ENCODE results near the gene GATAD2A. TPM values are rescaled to one million over a fixed set of nuclear protein-coding genes. Genes with fewer than 3 reads are reported as not detected.

GATAD2A gene
- total and polyA plus RNA-seq, 2 of the 8 experiments (the other 6 are each of a cell fraction or from before 2014, with no cell fraction given), result 38.4 to 205 TPM

DNA sequence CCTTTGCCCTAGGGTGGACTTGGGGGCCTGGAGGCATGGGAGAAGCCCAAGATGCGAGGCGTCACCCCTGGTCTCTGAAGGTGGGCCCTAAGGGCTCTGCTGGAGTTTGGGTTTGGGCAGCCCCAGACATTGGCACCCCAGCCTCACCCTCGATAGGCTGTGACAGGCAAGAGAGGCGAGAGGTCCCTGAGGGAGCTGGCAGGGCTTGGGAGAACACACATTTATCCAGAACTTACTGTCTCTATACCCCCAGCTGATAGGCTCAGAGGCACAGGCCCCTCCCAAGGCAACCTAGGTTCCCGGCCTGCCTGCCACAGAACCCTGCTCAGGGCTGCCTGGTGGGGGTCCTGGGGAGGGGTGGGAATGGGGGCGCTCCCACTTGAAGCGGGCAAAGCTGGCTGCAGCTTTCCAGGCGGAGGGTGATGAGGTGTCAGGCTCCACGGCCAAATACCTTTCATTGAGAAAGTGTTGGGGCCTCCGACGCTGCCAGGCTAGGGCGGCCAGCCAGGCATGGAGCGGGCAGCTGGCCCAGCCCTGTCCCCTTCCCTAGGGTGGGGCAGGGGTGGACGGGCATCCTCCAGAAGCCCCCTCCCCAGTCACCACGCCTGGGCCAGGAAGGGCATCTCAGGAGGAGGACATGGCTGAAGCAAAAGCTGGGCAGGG, 142.3 kb downstream of the GATAD2A start:
- 86% methylated on average over 14 of the region's 15 CpGs; no CpG with 5 or more reads in 1 of the 2 experiments for WGBS, 2 experiments (ENCODE audit: extremely low coverage in 1 of 2, insufficient coverage in 1 of 2, insufficient read length in 1 of 2, insufficient replicate concordance in 2 of 2, low coverage in 1 of 2, low lambda C conversion rate in 2 of 2, missing lambda C conversion rate in 1 of 2)
- no peaks in the 10 kb centered on the region; a peak in 3 of 7 replicates for H3K4me1 ChIP-seq (replicated peaks in 1 of 4; ENCODE audit: control insufficient read depth in 3 of 4, insufficient read depth in 4 of 4, low read length in 3 of 4)
- H2BK5ac ChIP-seq (ENCODE audit: low read depth, low read length), result no peak overlapping the region
- no peak overlapping the region for H3K4ac ChIP-seq (replicated peaks; ENCODE audit: insufficient read length, low read depth, low read length)
- H3K4me3 ChIP-seq (ENCODE audit: extremely low read depth in 1 of 4, insufficient read depth in 2 of 4, low read depth in 3 of 4, low read length in 4 of 4), result no peak overlapping the region
- H2BK12ac ChIP-seq (ENCODE audit: low read depth, low read length), result no peak overlapping the region
- no peak overlapping the region for H4K5ac ChIP-seq (ENCODE audit: insufficient read length, low read depth, low read length)
- no peaks in the 10 kb centered on the region for H3K23me2 ChIP-seq (ENCODE audit: low read depth, low read length)
- H3K9ac ChIP-seq (replicated peaks in 1 of 4; ENCODE audit: extremely low read depth in 1 of 4, low read depth in 3 of 4, low read length in 3 of 4), result no peak overlapping the region
- H3K56ac ChIP-seq (replicated peaks; ENCODE audit: insufficient read length, low read depth, low read length), result no peak overlapping the region
- H3K9me3 ChIP-seq (ENCODE audit: insufficient read depth in 2 of 2, low read depth in 1 of 2, low read length in 1 of 2), result no peaks in the 10 kb centered on the region
- FAIRE-seq (no peak), DNase-seq (ENCODE audit: low read depth in 1 of 2, low spot score in 2 of 2) (no peak)
- H2AK5ac ChIP-seq (ENCODE audit: low read depth, low read length), result no peak overlapping the region
- TF ChIP-seq TAF1 (IDR thresholded peaks at IDR 0.05; ENCODE audit: low read depth, low read length) (no peak), PHF8 (conservative IDR thresholded peaks at IDR 0.05; ENCODE audit: low read depth, low read length) (no peak)
- no peak overlapping the region for H4K91ac ChIP-seq (replicated peaks; ENCODE audit: insufficient read length, low read length)
- no peak overlapping the region for H2AFZ ChIP-seq (ENCODE audit: low read length)
- no peaks in the 10 kb centered on the region for H3K79me2 ChIP-seq (ENCODE audit: control insufficient read depth in 1 of 2, insufficient read depth in 2 of 2, low read length in 2 of 2)
- no peak overlapping the region for H3K14ac ChIP-seq (ENCODE audit: insufficient read length)
- H3K27ac ChIP-seq (ENCODE audit: low read depth, low read length), result no peak overlapping the region
- H3K27me3 ChIP-seq (replicated peaks in 1 of 4; ENCODE audit: control insufficient read depth in 3 of 4, extremely low read depth in 1 of 4, insufficient read depth in 3 of 4, low read length in 3 of 4), result no peaks in the 10 kb centered on the region; a peak in 1 of 7 replicates
- H2BK120ac ChIP-seq (replicated peaks; ENCODE audit: low read depth, low read length), result no peak overlapping the region
- H2BK20ac ChIP-seq (ENCODE audit: low read length), result no peak overlapping the region
- H3K36me3 ChIP-seq (ENCODE audit: control insufficient read depth in 2 of 4, insufficient read depth in 4 of 4, low read length in 3 of 4), result no peaks in the 10 kb centered on the region
- H3K23ac ChIP-seq (ENCODE audit: insufficient read length), result no peak overlapping the region
- no peak overlapping the region for H2BK15ac ChIP-seq (ENCODE audit: low read length)
- no peak overlapping the region for H3K4me2 ChIP-seq (ENCODE audit: insufficient read depth in 1 of 2, low read depth in 2 of 2, low read length in 2 of 2)
- no peaks in the 10 kb centered on the region for H4K20me1 ChIP-seq (replicated peaks in 1 of 2; ENCODE audit: control insufficient read depth in 1 of 2, insufficient read depth in 2 of 2, low read length in 2 of 2)
- no peaks in the 10 kb centered on the region for H3K79me1 ChIP-seq (ENCODE audit: low read depth, low read length)
- H4K8ac ChIP-seq (ENCODE audit: extremely low read depth, insufficient read depth, low read length), result 0 out of 2 replicates have a peak overlapping the region, but pooled peaks have one; percentile 18
- H3K18ac ChIP-seq (ENCODE audit: extremely low read depth, low read length), result no peak overlapping the region
- ChIA-PET POLR2A (ENCODE audit: partially characterized antibody) (interaction anchor here (1.5 to 2.3 kb wide), 3 partner anchors 9 to 15 kb away, joined by 3 to 7 read pairs (median 7); no protein-coding TSS in a partner anchor), CTCF (ENCODE audit: partially characterized antibody) (interaction anchor here (0.6 to 15.7 kb wide), 6 partner anchors 10 to 744 kb away, joined by 3 to 223 read pairs (median 4); partner anchors contain the start of genes CILP2, GMIP and YJEFN3)

Data from H1 (cell line).